SW480 (cell line): ENCODE data around the gene MUC20.
"Not testable (repeated sequence)": the region's sequence is repeated elsewhere in the genome, so short reads cannot be mapped to it uniquely, and the experiment has no call there.

Source experiments
- DNase-seq: peaks from one replicate; pipeline ENCODE4 v3.0.0-alpha.2; 2016; ENCODE audit warnings: low spot score

The MUC20 gene

DNA sequence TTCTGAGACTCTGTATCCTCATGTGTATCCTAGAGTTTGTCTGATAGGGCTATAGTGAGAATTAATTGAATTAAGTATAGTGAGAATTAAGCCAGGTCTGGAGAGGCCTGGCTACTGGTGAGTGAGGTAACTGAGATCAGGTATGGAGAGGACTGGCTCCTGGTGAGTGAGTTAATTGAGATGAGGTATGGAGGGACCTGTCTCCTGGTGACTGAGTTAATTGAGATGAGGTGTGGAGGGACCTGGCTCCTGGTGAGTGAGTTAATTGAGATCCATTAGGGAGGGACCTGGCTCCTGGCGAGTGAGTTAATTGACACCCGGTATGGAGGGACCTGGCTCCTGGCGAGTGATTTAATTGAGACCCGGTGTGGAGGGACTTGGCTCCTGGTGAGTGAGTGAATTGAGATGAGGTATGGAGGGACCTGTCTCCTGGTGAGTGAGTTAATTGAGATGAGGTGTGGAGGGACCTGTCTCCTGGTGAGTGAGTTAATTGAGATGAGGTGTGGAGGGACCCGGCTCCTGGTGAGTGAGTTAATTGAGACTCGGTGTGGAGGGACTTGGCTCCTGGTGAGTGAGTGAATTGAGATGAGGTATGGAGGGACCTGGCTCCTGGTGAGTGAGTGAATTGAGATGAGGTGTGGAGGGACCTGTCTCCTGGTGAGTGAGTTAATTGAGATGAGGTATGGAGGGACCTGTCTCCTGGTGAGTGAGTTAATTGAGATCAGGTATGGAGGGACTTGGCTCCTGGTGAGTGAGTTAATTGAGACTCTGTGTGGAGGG, 10.5 kb upstream of the MUC20 start:
- not testable (repeated sequence) for DNase-seq

DNA sequence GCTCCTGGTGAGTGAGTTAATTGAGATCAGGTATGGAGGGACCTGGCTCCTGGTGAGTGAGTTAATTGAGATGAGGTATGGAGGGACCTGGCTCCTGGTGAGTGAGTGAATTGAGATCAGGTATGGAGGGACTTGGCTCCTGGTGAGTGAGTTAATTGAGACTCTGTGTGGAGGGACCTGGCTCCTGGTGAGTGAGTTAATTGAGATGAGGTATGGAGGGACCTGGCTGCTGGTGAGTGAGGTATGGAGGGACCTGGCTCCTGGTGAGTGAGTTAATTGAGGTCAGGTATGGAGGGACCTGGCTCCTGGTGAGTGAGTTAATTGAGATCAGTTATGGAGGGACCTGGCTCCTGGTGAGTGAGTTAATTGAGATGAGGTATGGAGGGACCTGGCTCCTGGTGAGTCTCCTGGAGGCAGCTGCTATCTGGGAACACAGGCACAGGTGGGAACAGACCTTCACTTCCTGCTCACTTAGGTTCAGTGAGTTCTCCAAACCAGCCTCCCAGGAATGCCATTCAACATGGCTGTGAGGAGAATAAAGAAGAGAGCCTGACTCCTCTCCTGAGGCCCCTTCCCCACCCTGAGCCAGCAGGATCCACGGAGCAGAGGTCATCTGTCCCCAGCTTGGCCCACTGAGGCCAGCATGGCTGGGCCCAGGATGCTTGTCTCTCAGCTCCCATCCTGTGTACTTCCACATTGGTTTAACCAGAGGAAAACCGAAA, 9.5 kb upstream of the MUC20 start:
- not testable (repeated sequence) for DNase-seq

DNA sequence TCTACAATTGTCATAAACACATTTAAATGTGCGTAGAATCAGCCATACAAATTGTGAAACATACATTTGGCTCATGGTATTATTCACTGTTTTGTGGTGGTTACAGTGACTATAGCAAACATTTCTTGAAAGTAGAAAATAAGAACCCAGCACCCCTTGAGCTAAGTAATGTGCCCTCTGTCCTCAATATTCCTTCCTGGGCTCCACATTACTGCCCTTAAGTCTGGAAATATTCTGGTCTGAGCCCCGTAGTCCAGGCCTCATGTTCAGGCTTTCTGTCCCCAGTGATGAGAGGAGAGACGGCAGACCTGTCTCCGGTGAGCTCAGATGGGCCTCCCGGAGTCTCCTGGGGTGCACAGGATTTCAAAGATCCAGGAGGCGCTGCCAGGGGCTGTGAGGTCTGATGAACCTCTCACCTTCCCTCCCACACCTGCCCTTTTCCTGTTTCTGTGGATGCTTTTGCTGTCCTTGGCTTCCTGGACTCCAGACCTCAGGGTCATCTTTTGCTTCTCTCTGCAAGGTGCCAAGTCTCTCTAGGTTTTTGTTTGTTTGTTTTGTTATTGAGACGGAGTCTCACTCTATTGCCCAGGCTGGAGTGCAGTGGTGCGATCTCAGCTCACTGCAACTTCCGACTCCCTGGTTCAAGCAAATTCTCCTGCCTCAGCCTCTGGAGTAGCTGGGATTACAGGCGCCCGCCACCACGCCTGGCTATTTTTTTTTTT, 8.8 kb upstream of the MUC20 start:
- no peak for DNase-seq

DNA sequence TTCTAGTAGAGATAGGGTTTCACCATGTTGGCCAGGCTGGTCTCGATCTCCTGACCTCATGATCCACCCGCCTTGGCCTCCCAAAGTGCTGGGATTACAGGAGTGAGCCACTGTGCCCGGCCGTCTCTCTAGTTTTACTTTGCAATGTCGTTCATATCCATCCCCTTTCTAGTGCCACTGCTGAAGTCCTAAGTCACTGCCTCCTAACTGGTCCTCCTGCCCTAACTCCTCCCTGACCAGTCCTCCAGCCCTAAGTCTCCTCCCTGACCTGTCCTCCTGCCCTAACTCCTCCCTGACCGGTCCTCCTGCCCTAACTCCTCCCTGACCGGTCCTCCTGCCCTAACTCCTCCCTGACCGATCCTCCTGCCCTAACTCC, 8.3 kb upstream of the MUC20 start:
- not testable (repeated sequence) for DNase-seq

DNA sequence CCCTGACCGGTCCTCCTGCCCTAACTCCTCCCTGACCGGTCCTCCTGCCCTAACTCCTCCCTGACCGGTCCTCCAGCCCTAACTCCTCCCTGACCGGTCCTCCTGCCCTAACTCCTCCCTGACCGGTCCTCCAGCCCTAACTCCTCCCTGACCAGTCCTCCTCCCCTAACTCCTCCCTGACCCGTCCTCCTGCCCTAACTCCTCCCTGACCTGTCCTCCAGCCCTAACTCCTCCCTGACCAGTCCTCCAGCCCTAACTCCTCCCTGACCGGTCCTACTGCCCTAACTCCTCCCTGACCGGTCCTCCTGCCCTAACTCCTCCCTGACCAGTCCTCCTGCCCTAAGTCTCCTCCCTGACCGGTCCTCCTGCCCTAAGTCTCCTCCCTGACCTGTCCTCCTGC, 7.6 kb upstream of the MUC20 start:
- not testable (repeated sequence) for DNase-seq

DNA sequence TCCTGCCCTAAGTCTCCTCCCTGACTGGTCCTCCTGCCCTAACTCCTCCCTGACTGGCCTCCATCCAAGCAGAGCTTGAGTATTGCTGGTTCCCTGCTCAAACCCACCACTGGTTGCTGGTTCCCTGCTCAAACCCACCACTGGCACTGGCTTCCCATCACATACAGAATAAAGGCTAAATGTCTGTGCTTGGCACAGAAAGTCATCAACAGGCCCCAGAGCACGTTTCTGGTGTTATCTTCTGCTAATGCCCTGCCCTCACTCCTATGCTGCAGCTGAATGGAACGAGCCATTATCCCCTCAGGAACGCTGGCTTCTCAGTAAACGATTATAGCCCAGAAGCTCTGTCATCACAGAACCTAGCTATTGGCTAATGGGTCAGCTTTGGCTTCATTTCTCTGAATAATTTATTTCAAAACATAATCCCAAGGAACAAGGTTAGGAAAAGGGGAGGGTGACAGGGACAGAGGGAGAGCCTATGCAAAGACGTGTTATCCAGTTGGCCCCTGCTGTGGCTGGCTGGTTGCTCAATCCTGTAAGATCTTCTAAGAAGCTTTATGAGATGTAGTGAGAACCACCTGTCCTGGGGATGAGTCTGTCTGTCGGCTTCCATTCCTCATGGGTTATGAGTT, 6.3 kb upstream of the MUC20 start:
- DNase-seq = no peak

DNA sequence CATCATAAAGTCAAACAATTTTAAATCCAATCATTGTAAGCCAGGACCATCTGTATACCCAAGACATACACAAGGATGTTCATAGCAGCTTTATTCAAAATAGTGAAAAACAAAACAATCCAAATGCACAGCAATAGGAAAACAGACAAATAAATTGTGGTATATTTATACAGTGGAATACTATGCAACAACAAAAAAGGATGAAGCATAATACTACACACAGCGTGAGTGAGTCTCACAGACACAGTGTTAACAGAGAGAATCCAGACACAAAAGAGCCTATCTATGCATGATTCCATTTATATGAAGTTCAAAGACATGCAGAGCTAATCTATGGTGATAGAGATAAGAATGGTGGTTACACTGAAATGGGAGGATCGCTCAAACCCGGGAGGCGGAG, 5.6 kb upstream of the MUC20 start:
- no peak for DNase-seq

DNA sequence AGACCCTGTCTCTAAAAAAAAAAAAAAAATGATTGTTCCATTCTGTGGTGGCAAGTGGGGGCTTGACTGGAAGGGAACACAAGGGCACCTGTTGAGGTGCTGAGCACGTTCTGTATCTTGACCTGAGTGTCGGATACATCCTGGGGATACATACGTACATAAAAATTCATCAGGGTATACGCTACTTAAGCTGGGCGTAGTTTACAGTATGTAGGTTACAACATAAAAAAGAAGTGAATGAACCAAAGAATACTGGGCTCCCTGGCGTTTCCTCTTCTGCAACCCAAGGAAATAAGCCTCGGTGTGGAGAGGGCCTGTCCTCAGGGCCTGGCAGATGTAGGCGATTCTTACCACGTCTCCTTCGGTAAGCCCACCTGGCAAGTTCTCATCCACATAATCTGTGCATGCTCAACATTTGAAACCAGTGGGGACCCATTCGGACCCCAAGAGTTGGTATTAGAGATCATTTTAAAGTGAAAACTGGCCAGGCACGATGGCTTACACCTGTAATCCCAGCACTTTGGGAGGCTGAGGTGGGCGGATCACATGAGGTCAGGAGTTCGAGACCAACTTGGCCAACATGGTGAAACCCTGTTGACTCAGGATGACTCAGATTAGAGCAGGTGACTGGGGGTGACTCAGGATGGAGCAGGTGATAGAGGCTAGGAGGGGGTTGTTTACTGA, 5.1 kb upstream of the MUC20 start:
- DNase-seq = no peak

DNA sequence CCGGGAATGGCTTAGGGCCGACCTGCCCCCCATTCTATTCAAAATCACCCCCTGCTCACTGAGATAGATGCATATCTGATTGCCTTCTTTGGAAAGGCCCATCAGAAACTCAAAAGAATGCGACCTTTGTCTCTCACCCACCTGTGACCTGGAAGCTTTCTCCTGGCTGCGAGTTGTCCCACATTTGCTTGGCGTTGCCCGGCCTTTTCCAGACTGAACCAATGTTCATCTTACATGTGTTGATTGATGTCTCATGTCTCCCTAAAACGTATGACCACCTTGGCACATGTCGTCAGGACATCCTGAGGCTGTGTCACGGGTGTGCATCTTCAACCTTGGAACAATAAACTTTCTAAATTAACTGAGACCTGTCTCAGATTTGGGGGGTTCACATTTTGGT, 3.4 kb upstream of the MUC20 start:
- no peak for DNase-seq

DNA sequence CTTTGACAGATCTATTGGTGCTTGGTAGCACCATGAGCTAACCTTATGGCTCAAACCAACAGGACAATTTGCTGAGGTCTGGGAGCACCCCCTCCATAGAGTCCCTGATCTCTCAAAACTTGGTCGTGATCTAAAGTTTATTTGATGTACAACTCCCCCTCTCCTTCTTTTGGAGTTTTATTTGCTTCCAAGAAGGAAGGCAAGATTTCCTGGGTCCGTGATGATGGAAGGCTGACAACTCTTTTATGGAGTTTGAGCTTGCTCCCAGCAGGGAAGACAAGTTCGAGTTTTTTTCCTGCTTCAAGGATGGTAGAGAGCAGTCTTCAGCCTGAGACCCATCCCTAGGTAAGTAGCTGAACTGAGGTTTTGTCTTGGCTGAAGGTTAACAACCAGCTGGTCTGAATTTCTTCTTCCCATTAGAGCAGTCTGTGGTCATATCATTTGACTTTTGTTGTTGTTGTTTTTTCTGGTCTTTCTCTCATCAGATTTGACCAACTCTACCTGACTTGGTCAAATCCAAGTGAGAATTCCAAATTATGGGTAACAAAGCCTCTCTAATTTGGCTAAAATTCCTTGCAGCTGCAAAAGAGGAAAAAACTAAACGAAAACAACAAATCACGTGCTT, 2.8 kb upstream of the MUC20 start:
- DNase-seq = no peak

DNA sequence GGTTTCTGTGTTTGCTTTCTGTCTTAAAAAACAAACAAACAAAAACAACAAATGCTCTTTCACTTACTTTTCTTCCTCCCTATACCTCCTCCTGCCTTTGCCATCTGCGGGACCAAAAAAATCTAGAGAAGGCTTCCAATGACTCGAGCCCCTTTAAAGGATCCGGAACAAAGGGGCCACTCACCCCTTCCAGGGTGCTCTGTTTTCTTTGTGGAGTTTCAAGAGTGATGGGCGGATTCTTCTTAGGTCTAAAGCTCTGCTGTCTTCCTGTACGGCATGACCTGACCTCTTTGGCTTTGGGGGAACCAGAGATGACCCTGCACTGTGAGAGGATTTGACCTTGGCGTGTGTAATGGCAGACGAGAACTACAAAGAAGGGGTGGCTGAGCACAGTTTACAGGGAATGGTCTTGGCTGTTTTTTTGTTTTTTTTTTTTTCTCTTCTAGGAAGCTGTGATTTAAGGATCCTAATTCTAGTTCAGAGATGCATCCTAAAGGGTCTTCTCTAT, 2.2 kb upstream of the MUC20 start:
- DNase-seq = no peak

DNA sequence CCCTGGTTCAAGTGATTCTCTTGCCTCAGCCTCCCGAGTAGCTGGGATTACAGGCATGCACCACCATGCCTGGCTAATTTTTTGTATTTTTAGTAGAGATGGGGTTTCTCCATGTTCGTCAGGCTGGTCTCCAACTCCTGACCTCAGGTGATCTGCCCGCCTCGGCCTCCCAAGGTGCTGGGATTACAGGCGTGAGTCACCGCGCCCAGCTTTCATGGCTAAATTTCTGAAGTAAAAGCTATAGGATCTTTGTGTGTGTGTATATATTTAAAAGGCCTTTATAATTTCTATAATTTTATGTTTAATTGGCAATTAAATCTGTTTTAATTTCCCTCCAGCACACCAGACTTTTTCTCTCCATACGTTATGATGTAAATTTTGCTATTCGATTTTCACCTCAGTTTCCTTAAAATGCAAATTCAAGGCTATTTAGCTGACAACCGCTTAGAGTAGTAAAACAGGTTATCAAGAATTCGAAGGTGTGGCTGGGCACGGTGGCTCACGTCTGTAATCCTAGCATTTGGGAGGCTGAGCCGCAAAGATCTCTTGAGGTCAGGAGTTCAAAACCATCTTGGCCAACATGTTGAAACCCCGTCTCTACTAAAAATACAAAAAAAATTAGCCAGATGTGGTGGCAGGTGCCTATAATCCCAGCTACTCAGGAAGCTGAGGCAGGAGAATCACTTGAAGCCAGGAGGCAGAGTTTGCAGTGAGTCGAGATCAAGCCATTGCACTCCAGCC, 1.1 kb upstream of the MUC20 start:
- DNase-seq = not testable (repeated sequence)

DNA sequence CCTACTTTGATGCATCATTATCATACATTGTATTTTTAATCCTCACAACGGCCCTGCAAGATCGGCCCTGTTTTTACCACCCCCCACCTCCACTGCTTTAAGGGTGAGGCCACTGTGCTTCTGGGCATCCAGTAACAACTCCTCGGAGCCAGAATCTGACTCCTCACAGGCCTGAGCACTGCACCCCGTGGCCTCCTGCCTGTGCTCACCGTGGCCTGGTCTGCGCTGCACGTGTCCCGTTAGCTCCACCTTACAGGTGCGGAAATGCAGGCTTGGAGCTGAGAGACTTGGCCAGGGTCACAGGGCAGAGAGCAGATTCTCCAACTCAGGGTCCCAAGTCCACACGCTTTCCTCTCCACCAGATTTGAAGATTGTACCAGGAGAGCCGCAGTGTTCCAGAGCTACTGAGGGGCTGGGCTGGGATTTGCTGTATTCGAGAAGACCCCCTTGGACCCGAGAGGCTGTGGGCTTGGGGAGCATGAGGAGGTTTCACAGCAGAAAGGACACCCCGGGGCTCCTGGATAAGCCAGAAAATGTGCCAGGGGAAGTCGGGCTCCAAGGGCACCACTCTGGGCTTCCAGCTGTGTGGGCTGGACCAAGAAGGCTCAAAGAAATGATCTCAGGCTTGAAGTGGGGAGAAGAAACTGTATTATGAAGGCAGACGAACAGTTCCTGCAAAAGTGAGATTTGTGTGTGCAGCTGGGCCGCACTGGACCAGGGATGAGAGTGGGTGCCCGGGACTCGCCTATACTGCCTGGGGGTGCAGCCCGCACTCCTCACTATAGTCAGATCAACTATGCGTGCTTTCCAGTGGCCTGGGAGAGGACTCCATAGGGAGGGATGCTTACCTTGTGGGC, 1.6 kb downstream of the MUC20 start:
- not testable (repeated sequence) for DNase-seq

DNA sequence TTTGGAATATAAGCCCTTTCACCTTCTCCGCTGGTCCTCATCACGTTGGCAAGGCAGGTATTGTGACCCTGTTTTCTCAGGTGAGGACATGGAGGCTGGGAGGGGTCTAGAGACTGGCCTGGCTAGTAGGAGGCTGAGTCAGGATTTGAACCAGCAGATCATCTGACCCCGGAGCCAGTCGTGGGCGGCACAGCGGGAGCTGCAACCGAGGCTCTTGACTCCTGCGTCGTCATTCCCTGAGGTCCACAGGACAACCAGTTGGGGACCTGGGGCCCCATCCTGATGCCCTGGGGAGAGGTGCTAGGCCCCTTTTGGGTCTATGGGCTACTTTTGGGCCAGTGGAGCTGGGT, 2.2 kb downstream of the MUC20 start:
- not testable (repeated sequence) for DNase-seq

DNA sequence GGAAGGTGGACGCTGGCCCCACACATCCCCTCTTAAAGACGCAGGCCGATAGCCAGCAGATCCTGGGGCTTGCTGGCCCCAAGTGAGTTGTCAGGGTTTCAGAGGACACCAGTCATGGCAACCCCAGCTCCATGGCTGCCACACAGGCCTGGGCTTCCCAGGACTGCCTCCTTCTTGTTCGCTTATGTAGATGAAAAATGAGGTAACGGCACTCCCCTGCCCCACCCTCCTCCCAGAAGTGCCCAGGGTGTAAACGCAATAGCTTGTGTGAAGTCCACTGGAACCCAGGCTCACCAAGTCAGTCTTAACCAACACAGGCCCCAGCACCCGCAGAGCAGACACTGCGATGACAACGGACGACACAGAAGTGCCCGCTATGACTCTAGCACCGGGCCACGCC, 3.6 kb downstream of the MUC20 start:
- DNase-seq = not testable (repeated sequence)

DNA sequence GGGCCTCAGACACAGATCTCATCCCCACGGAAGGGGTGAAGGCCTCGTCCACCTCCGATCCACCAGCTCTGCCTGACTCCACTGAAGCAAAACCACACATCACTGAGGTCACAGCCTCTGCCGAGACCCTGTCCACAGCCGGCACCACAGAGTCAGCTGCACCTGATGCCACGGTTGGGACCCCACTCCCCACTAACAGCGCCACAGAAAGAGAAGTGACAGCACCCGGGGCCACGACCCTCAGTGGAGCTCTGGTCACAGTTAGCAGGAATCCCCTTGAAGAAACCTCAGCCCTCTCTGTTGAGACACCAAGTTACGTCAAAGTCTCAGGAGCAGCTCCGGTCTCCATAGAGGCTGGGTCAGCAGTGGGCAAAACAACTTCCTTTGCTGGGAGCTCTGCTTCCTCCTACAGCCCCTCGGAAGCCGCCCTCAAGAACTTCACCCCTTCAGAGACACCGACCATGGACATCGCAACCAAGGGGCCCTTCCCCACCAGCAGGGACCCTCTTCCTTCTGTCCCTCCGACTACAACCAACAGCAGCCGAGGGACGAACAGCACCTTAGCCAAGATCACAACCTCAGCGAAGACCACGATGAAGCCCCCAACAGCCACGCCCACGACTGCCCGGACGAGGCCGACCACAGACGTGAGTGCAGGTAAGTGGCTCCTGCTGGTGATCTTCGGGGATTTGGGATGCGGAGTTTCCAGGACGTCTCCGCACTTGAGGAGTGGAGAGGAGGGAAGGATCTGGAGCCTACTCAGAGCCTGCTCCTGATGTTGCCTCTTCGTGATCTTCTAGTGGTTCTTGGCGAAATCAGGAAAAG, 5.3 kb downstream of the MUC20 start:
- DNase-seq = not testable (repeated sequence)

DNA sequence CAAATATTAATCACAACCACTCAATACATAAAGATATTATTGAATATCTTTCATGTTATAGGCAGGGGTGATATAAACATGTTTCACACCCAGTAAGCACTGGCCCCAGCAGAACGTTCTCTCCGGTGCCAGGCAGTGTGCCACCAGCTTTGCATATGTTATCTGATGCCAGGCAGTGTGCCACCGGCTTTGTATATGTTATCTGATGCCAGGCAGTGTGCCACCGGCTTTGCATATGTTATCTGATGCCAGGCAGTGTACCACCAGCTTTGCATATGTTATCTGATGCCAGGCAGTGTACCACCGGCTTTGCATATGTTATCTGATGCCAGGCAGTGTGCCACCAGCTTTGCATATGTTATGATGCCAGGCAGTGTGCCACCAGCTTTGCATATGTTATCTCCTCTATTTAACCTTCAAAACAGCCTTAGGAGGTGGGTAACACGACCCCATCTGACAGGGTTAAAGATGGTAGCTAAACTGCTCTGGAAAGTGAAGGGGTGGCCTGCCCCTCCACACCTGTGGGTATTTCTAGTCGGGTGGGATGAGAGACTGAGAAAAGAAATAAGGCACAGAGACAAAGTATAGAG, 6.9 kb downstream of the MUC20 start:
- no peak for DNase-seq

DNA sequence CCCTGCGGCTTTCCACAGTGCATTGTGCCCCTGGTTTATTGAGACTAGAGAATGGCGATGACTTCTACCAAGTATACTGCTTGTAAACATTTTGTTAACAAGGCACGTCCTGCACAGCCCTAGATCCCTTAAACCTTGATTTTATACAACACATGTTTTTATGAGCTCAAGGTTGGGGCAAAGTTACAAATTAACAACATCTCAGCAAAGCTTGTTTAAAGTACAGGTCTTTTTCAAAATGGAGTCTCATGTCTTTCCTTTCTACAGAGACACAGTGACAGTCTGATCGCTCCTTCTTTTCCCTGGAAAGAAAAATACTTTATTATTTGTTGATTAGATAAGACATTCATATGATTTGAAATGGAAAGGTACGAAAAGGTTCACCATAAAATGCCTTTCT, 8.0 kb downstream of the MUC20 start:
- not testable (repeated sequence) for DNase-seq
